DND-41 (cell line): Measurements from ENCODE around the gene HS3ST5.

ENCODE experiments used
- CTCF ChIP-seq: IDR thresholded peaks from 2 replicates; pipeline ENCODE4 v1.5.1; 2012; ENCODE audit warnings: borderline replicate concordance, low read length, moderate library complexity, mild to moderate bottlenecking; ENCODE audit not compliant: poor library complexity, severe bottlenecking; ENCODE audit errors: extremely low read depth
- EZH2 ChIP-seq: IDR thresholded peaks from 3 replicates; pipeline ENCODE4 v1.6.1; 2012; ENCODE audit warnings: borderline replicate concordance, low read depth, mild to moderate bottlenecking, moderate library complexity, low read length, inconsistent platforms; ENCODE audit not compliant: severe bottlenecking

GRCh38 chr6:114272582-114272981 is 70.2 kb downstream of the HS3ST5 start:
- no peak for TF ChIP-seq CTCF
- TF ChIP-seq EZH2: no peak
